ENCODE results near the gene ZNF491.
"Not testable (repeated sequence)": the region's sequence is repeated elsewhere in the genome, so short reads cannot be mapped to it uniquely, and the experiment has no call there.

Gene ZNF491

GRCh38 chr19:11807099-11807380 is 8.7 kb downstream of the ZNF491 start:
- no peak for DNase-seq

- no peak for DNase-seq
Observed at GRCh38 chr19:11813703-11814028, 15.3 kb downstream of the ZNF491 start.

GRCh38 chr19:11814029-11814699 is 15.8 kb downstream of the ZNF491 start, which contains the start of gene ZNF440:
ZNF440 (plus strand) TSS chr19:11814273; CDS start chr19:11814448, 175 bp downstream.
- DNase-seq: peak; percentile 78

GRCh38 chr19:11814700-11815035 is 16.3 kb downstream of the ZNF491 start:
- no peak for DNase-seq

GRCh38 chr19:11821474-11822109 is 23.3 kb downstream of the ZNF491 start:
- no peak for DNase-seq

DNA sequence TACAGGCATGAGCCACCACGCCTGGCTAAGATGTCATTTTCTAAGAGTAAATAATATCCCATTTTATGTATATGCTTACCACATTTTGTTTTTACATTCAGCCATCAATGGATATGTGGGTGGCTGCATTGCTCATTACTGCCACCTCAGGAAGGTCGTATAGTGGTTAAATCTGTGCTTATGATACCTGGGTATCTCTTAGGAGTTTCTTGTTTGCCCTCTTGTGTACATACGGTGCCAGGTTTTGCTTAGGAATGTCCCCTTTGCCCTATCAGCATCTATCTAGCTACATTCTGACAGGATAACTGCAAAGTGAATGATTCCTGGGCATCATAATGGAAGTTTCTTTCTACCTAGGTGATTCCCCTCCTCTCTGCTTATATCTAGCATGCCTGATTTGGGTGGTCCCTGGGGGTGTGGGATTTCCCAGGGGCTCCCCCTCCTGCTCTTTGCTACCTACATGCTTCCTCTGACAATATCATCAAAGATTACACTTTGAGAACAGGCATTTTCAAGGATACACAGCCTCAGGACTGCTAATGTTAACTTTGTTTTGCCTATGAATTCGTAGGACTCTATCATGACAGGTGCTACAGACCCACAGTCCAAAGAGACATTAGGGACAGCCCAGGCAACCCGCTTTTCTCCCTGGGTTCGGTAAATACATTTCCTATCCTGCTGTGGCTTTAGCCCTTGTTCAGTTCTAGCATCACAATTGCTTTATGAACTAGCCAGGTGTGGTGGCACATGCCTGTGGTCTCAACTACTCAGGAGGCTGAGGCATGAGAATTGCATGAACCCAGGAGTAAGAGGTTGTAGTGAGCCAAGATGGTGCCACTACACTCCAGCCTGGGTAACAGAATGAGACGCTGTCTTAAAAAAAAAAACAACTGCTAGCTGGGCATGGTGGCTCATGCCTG is 30.9 kb downstream of the ZNF491 start:
- not testable (repeated sequence) for DNase-seq

- no peak for DNase-seq
Observed at GRCh38 chr19:11832253-11832912, 34.1 kb downstream of the ZNF491 start.

DNA sequence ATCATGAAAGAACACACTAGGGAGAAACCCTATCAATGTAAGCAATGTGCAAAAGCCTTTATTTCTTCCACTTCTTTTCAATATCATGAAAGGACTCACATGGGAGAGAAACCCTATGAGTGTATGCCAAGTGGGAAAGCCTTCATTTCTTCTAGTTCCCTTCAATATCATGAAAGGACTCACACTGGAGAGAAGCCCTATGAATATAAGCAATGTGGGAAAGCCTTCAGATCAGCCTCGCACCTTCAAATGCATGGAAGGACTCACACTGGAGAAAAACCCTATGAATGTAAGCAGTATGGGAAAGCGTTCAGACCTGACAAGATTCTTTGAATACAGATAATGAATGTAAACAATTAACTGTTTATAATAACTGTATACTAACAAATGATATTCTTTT is 35.2 kb downstream of the ZNF491 start:
- DNase-seq: no peak

GRCh38 chr19:11835626-11836066 is 37.3 kb downstream of the ZNF491 start:
- not testable (repeated sequence) for DNase-seq

GRCh38 chr19:11843722-11844121 is 45.4 kb downstream of the ZNF491 start:
- DNase-seq: no peak

DNA sequence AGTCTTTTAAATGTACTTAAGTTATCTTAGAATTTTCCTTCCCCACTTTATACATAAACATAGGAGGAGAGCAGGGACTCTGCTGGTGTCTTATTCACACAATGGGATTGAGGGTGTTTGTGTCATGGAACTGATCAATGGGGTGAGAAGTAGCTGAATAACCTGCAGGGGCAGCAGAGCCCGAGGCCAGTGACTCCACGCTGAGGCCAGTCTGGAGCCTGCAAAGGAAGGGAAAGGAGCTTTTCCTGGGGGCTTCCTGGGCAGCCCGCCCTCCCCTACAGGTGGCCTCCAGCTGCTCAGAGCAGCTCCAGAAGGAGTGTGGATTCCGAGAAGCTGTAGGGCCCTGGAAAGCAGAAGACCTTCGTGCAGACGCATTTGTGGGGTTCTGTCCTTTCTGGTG is 49.3 kb downstream of the ZNF491 start:
- not testable (repeated sequence) for DNase-seq

DNA sequence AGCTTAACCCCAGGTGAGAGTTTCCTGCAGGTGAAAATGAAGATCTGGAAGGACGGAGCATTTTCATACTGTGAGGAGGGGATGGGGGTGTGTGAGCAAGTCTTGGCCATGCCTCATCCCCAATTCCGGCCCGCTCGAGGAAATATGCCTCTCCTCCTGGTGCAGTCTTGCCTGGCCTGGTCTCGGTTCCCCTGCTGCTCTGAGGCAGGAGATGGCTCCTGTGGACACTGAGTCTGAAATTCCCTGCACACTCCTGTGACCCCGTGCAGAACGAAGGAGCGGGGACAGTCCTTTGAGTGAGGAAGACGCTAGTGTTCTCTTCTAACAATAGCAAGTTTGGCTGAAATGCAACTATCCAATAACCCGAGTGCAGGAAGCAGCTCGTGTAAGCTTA is 49.9 kb downstream of the ZNF491 start:
- no peak for DNase-seq

GRCh38 chr19:11848594-11849469 is 50.5 kb downstream of the ZNF491 start, which contains the start of gene ZNF439:
ZNF439 (plus strand) TSS chr19:11848726; CDS start chr19:11848868, 142 bp downstream.
- DNase-seq: peak; percentile 84

GRCh38 chr19:11850289-11850688 is 52.0 kb downstream of the ZNF491 start:
- DNase-seq: not testable (repeated sequence)

GRCh38 chr19:11853358-11853757 is 55.0 kb downstream of the ZNF491 start:
- DNase-seq: no peak

GRCh38 chr19:11856596-11857250 is 58.4 kb downstream of the ZNF491 start:
- DNase-seq: no peak

Data from CD4-positive, alpha-beta T cell treated with Interleukin-4 for 4 hours (primary cell).